H9 (cell line): Measurements from ENCODE around the gene SLC22A15. TPM values are rescaled to one million over a fixed set of nuclear protein-coding genes. Genes with fewer than 3 reads are reported as not detected.

Source experiments
- DNase-seq: peaks from one replicate; pipeline ENCODE4 v3.0.0-alpha.2; 2017
- H2AFZ ChIP-seq: one replicate; pipeline ENCODE4 v1.6.1; 2013; ENCODE audit warnings: mild to moderate bottlenecking, low read length, control low read depth, moderate library complexity
- H2AK5ac ChIP-seq: 2 replicates; pipeline ENCODE4 v1.6.1; 2013; ENCODE audit warnings: low read length, control low read depth, mixed read lengths; ENCODE audit not compliant: insufficient read length
- H2BK120ac ChIP-seq: one replicate; pipeline ENCODE4 v1.6.1; 2013; ENCODE audit warnings: low read depth, mild to moderate bottlenecking, low read length, control low read depth, inconsistent platforms; ENCODE audit not compliant: poor library complexity, severe bottlenecking
- H2BK12ac ChIP-seq: 2 replicates; pipeline ENCODE4 v1.6.1; 2013; ENCODE audit warnings: low read length, control low read depth, mixed read lengths, low read depth; ENCODE audit not compliant: insufficient read length
- H2BK15ac ChIP-seq: 2 replicates; pipeline ENCODE4 v1.6.1; 2013; ENCODE audit warnings: low read depth, low read length, control low read depth
- H2BK20ac ChIP-seq: one replicate; pipeline ENCODE4 v1.6.1; 2013; ENCODE audit warnings: low read depth, mild to moderate bottlenecking, low read length, control low read depth, inconsistent platforms; ENCODE audit not compliant: poor library complexity, severe bottlenecking
- H2BK5ac ChIP-seq: 2 replicates; pipeline ENCODE4 v1.6.1; 2013; ENCODE audit warnings: low read length, control low read depth, mixed read lengths; ENCODE audit not compliant: insufficient read length
- H3K14ac ChIP-seq: 2 replicates; pipeline ENCODE4 v1.6.1; 2013; ENCODE audit warnings: low read length, control low read depth; ENCODE audit not compliant: insufficient read depth
- H3K18ac ChIP-seq: 2 replicates; pipeline ENCODE4 v1.6.1; 2013; ENCODE audit warnings: low read depth, mild to moderate bottlenecking, mixed read lengths, low read length, control low read depth; ENCODE audit not compliant: insufficient read length
- H3K23ac ChIP-seq: 2 replicates; pipeline ENCODE4 v1.6.1; 2013; ENCODE audit warnings: low read length, control low read depth, mixed read lengths, low read depth; ENCODE audit not compliant: insufficient read length
- H3K23me2 ChIP-seq: 2 replicates; pipeline ENCODE4 v1.6.1; 2013; ENCODE audit warnings: low read depth, mild to moderate bottlenecking, mixed read lengths, low read length, control low read depth; ENCODE audit not compliant: insufficient read length, poor library complexity, severe bottlenecking
- H3K27ac ChIP-seq: 2 replicates; pipeline ENCODE4 v1.5.1; 2013; ENCODE audit warnings: low read length, control low read depth, mixed read lengths, low read depth; ENCODE audit not compliant: insufficient read length
- H3K27me3 ChIP-seq: 2 replicates; pipeline ENCODE4 v1.6.1; 2013; ENCODE audit warnings: low read length, control low read depth, inconsistent platforms; ENCODE audit not compliant: insufficient read depth
- H3K4ac ChIP-seq: 2 replicates; pipeline ENCODE4 v1.6.1; 2013; ENCODE audit warnings: low read depth, mild to moderate bottlenecking, control low read depth, inconsistent platforms, low read length, moderate library complexity
- H3K4me1 ChIP-seq: 2 replicates; pipeline ENCODE4 v1.6.1; 2013; ENCODE audit warnings: low read length, control low read depth, inconsistent platforms; ENCODE audit not compliant: insufficient read depth
- H3K4me2 ChIP-seq: 2 replicates; pipeline ENCODE4 v1.6.1; 2013; ENCODE audit warnings: low read length, control low read depth, mixed read lengths; ENCODE audit not compliant: insufficient read length, insufficient read depth
- H3K56ac ChIP-seq: 2 replicates; pipeline ENCODE4 v1.6.1; 2013; ENCODE audit warnings: low read depth, mild to moderate bottlenecking, mixed read lengths, low read length, control low read depth; ENCODE audit not compliant: insufficient read length
- H3K79me1 ChIP-seq: 2 replicates; pipeline ENCODE4 v1.6.1; 2013; ENCODE audit warnings: low read depth, mild to moderate bottlenecking, moderate library complexity, low read length, control low read depth, inconsistent platforms; ENCODE audit not compliant: insufficient read depth, poor library complexity, severe bottlenecking
- H3K79me2 ChIP-seq: 2 replicates; pipeline ENCODE4 v1.6.1; 2013; ENCODE audit warnings: low read length, control low read depth, inconsistent platforms; ENCODE audit not compliant: insufficient read depth
- H3K9ac ChIP-seq: 2 replicates; pipeline ENCODE4 v1.6.1; 2013; ENCODE audit warnings: low read length, control low read depth, mixed read lengths; ENCODE audit not compliant: insufficient read length; ENCODE audit errors: extremely low read depth
- H3K9me3 ChIP-seq: one replicate; pipeline ENCODE4 v1.6.1; 2013; ENCODE audit warnings: low read depth, low read length, inconsistent platforms; ENCODE audit not compliant: control insufficient read depth
- H3T11ph ChIP-seq: one replicate; pipeline ENCODE4 v1.6.1; 2013; ENCODE audit warnings: mild to moderate bottlenecking, low read length, control low read depth, inconsistent platforms
- H4K20me1 ChIP-seq: one replicate; pipeline ENCODE4 v1.6.1; 2013; ENCODE audit not compliant: control insufficient read depth, insufficient read length, insufficient read depth
- H4K5ac ChIP-seq: 2 replicates; pipeline ENCODE4 v1.6.1; 2013; ENCODE audit warnings: low read depth, mild to moderate bottlenecking, mixed read lengths, low read length, control low read depth; ENCODE audit not compliant: insufficient read length
- H4K8ac ChIP-seq: replicated peaks from 2 replicates; pipeline ENCODE4 v1.6.1; 2013; ENCODE audit warnings: low read length, control low read depth, mixed read lengths, low read depth; ENCODE audit not compliant: insufficient read length
- H4K91ac ChIP-seq: 2 replicates; pipeline ENCODE4 v1.6.1; 2013; ENCODE audit warnings: low read depth, mild to moderate bottlenecking, moderate library complexity, mixed read lengths, low read length, control low read depth; ENCODE audit not compliant: insufficient read length
- H3K27ac Mint-ChIP-seq, 3 experiments: 2 replicates in 2 of 3; 3 replicates in 1 of 3; pipeline ENCODE4 v1.8.0; 2020 to 2021; ENCODE audit warnings: mixed read lengths in 3 of 3, mild to moderate bottlenecking in 1 of 3, moderate library complexity in 1 of 3
- H3K27me3 Mint-ChIP-seq: 2 replicates; pipeline ENCODE4 v1.8.0; 2021; ENCODE audit warnings: low read depth, mild to moderate bottlenecking, moderate library complexity, mixed read lengths
- H3K36me3 Mint-ChIP-seq, 3 experiments: 2 replicates in 2 of 3; 3 replicates in 1 of 3; pipeline ENCODE4 v1.8.0; 2020 to 2021; ENCODE audit warnings: low read depth in 3 of 3, mixed read lengths in 3 of 3; ENCODE audit not compliant: insufficient read depth in 1 of 3
- H3K4me1 Mint-ChIP-seq, 2 experiments: 2 replicates each; pipeline ENCODE4 v1.8.0; 2020; ENCODE audit warnings: mixed read lengths in 2 of 2
- H3K4me3 Mint-ChIP-seq, 2 experiments: 2 replicates in 1 of 2; 3 replicates in 1 of 2; pipeline ENCODE4 v1.8.0; 2020 to 2021; ENCODE audit warnings: mild to moderate bottlenecking in 2 of 2, mixed read lengths in 2 of 2, moderate library complexity in 1 of 2
- H3K9me3 Mint-ChIP-seq, 2 experiments: 2 replicates in 1 of 2; 3 replicates in 1 of 2; pipeline ENCODE4 v1.8.0; 2020; ENCODE audit warnings: mild to moderate bottlenecking in 2 of 2, mixed read lengths in 2 of 2, moderate library complexity in 1 of 2
- CTCF ChIP-seq: fragments of 200-600 bp; sonication (generic); conservative IDR thresholded peaks from 3 replicates; pipeline ENCODE4 v1.8.0; 2021; ENCODE audit warnings: antibody characterized with exemption, mild to moderate bottlenecking
- WGBS: extraction: QIAGEN DNeasy Blood & Tissue Kit; methylation state at CpG from one replicate; pipeline ENCODE4 v1.1.7; 2013; ENCODE audit warnings: missing lambda C conversion rate, low lambda C conversion rate, mixed read lengths; ENCODE audit not compliant: insufficient read length; ENCODE audit errors: extremely low coverage; 5-methylcytosine and 5-hydroxymethylcytosine counted together
- total RNA-seq: library from RNA; stranded (reverse); gene quantifications from 2 replicates; pipeline ENCODE4 v1.2.1, GENCODE V29; 2021

The SLC22A15 gene
- total RNA-seq, 1 experiment from 2014 or later, result 3.2 TPM

- Histone ChIP-seq H2BK12ac (no peak overlapping the region), H2BK20ac (no peak overlapping the region), H2AK5ac (no peak overlapping the region), H3K18ac (no peak overlapping the region), H3T11ph (no peak overlapping the region), H3K79me2 (no peaks in the 10 kb centered on the region), H4K8ac (no peak overlapping the region), H3K23me2 (no peaks in the 10 kb centered on the region), H3K27ac (no peak overlapping the region), H3K27me3 (no peaks in the 10 kb centered on the region), H3K23ac (no peak overlapping the region), H3K4me2 (no peak overlapping the region), H3K56ac (no peak overlapping the region), H3K4ac (no peak overlapping the region), H4K20me1 (no peaks in the 10 kb centered on the region), H4K91ac (no peak overlapping the region), H2BK120ac (no peak overlapping the region), H4K5ac (no peak overlapping the region), H3K9me3 (no peaks in the 10 kb centered on the region), H3K9ac (no peak overlapping the region), H3K14ac (no peak overlapping the region), H3K4me1 (no peaks in the 10 kb centered on the region), H2BK5ac (no peak overlapping the region), H2AFZ (no peak overlapping the region), H3K79me1 (no peaks in the 10 kb centered on the region), H2BK15ac (no peak overlapping the region)
- no CpG with 5 or more reads among the region's 1 CpG for WGBS
- H3K27ac Mint-ChIP-seq, result no peak overlapping the region
- no peak for TF ChIP-seq CTCF
- no peak for DNase-seq
- H3K4me3 Mint-ChIP-seq, result no peak overlapping the region
- H3K9me3 Mint-ChIP-seq, result peaks cover 16 to 21% of the 10 kb centered on the region in 2 experiments
- H3K36me3 Mint-ChIP-seq, result peaks cover 0 to 12% (median 0%) of the 10 kb centered on the region in 3 experiments; a peak in 2 of 7 replicates
- H3K27me3 Mint-ChIP-seq, result no peaks in the 10 kb centered on the region
- no peaks in the 10 kb centered on the region for H3K4me1 Mint-ChIP-seq
Observed at GRCh38 chr1:116091083-116091482, 114.8 kb downstream of the SLC22A15 start.
